ENCODE measurements around the gene PRDM16.
A peak's percentile ranks its signal among the peaks of the same experiment; 100 is the strongest.

Gene PRDM16

DNA sequence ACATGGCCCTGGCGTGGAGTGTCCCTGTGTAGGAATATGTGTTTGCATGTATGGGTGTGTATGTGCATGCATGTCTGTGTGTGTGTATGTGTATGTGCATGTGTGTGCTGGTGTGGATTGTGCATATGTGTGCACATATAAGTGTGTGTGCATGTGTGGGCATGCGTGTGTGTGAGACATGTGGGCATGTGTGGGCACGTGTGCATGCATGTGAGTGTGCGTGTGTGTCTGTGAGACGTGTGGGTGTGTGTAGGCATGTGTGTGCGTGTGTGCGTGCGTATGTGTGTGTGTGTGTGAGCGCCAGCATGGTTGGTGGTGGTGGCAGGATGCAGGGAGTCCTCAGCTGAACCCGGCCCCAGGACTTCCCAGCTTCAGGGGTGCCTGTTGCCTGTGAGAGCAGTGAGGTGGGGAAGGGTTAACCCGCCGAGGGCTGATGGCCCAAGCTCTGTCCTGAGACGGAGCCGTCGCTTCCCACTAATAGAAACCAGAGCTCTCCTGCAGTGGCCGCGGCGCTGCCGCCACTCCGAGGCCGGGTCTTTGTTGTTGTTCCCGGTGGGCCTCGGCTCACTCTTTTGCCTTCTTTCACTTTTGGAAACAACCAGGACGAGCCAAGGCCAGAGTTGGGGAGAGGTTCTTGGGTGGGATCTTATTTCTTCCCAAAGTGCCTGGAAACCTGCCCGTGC lies 241.9 kb downstream of the PRDM16 start:
- TF ChIP-seq EZH2 (optimal IDR thresholded peaks at IDR 0.05; ENCODE audit: low read depth, low read length) (no peak), EZH2phosphoT487 (IDR thresholded peaks at IDR 0.05; ENCODE audit: low read length) (no peak)
- TF ChIP-seq, protein P1, sequence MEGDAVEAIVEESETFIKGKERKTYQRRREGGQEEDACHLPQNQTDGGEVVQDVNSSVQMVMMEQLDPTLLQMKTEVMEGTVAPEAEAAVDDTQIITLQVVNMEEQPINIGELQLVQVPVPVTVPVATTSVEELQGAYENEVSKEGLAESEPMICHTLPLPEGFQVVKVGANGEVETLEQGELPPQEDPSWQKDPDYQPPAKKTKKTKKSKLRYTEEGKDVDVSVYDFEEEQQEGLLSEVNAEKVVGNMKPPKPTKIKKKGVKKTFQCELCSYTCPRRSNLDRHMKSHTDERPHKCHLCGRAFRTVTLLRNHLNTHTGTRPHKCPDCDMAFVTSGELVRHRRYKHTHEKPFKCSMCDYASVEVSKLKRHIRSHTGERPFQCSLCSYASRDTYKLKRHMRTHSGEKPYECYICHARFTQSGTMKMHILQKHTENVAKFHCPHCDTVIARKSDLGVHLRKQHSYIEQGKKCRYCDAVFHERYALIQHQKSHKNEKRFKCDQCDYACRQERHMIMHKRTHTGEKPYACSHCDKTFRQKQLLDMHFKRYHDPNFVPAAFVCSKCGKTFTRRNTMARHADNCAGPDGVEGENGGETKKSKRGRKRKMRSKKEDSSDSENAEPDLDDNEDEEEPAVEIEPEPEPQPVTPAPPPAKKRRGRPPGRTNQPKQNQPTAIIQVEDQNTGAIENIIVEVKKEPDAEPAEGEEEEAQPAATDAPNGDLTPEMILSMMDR (IDR thresholded peaks at IDR 0.05; ENCODE audit: low read length), result no peak
- H3K4me1 ChIP-seq (ENCODE audit: low read length), result 0 out of 2 replicates have a peak, but pooled peaks cover 4% of the 10 kb centered on the region

DNA sequence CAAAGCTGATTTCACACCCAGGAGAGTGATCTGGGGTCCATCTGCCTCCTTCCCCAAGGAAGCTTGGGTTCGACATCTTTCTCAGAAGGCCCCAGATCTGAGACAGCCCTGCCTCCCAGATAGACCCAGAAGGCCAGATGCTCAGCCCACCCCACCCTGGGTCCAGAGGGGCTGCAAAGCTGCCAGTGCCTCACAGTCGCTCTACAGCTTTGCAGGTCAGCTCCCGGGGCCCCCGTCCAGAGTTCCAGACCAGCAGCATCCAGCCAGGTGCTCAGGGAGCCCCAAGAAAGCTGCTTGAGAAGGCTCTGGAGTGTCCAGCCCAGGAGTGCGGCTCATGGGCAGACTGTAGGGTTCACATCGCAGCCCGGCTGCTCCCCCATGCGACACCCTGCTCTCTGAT lies 242.7 kb downstream of the PRDM16 start:
- no peak overlapping the region for H3K4me3 ChIP-seq (ENCODE audit: low read length)
- H2AFZ ChIP-seq (ENCODE audit: low read length), result no peak overlapping the region
- no peaks in the 10 kb centered on the region for H3K9me3 ChIP-seq (replicated peaks; ENCODE audit: insufficient read depth, low read length)
- no peaks in the 10 kb centered on the region for H4K20me1 ChIP-seq (ENCODE audit: insufficient read depth, low read length)
- peaks cover 95% of the 10 kb centered on the region for H3K27me3 ChIP-seq (replicated peaks; ENCODE audit: insufficient read depth, low read length)
- H3K9me2 ChIP-seq (replicated peaks; ENCODE audit: insufficient read depth, low read length), result no peaks in the 10 kb centered on the region
- no peak overlapping the region for H3K27ac ChIP-seq (ENCODE audit: low read length)
- H3K4me1 ChIP-seq (ENCODE audit: low read length), result 0 out of 2 replicates have a peak, but pooled peaks cover 4% of the 10 kb centered on the region
- no peak overlapping the region for H3K4me2 ChIP-seq (ENCODE audit: low read depth, low read length)
- no peaks in the 10 kb centered on the region for H3K79me2 ChIP-seq (ENCODE audit: low read length)
- TF ChIP-seq, protein P1 (IDR thresholded peaks at IDR 0.05; ENCODE audit: low read length), result no peak
- TF ChIP-seq EZH2 (optimal IDR thresholded peaks at IDR 0.05; ENCODE audit: low read depth, low read length) (no peak), EZH2phosphoT487 (IDR thresholded peaks at IDR 0.05; ENCODE audit: low read length) (no peak)
- H3K36me3 ChIP-seq (replicated peaks; ENCODE audit: insufficient read depth, low read length), result no peaks in the 10 kb centered on the region
- no peak for DNase-seq
- H3K9ac ChIP-seq (ENCODE audit: low read length), result no peak overlapping the region
- no peaks in the 10 kb centered on the region for H3F3A ChIP-seq (ENCODE audit: insufficient read depth, low read length)

More for the DNA sequence above, 241.9 kb downstream of the PRDM16 start:
- no peak for DNase-seq
- Histone ChIP-seq H3K4me3 (ENCODE audit: low read length) (no peak overlapping the region), H4K20me1 (ENCODE audit: insufficient read depth, low read length) (no peaks in the 10 kb centered on the region), H3K9me2 (replicated peaks; ENCODE audit: insufficient read depth, low read length) (no peaks in the 10 kb centered on the region), H3K4me2 (ENCODE audit: low read depth, low read length) (no peak overlapping the region), H3K27me3 (replicated peaks; ENCODE audit: insufficient read depth, low read length) (peaks cover 97% of the 10 kb centered on the region), H3F3A (ENCODE audit: insufficient read depth, low read length) (no peaks in the 10 kb centered on the region), H3K9ac (ENCODE audit: low read length) (no peak overlapping the region), H2AFZ (ENCODE audit: low read length) (no peak overlapping the region), H3K27ac (ENCODE audit: low read length) (no peak overlapping the region), H3K36me3 (replicated peaks; ENCODE audit: insufficient read depth, low read length) (no peaks in the 10 kb centered on the region), H3K9me3 (replicated peaks; ENCODE audit: insufficient read depth, low read length) (no peaks in the 10 kb centered on the region), H3K79me2 (ENCODE audit: low read length) (no peaks in the 10 kb centered on the region)

DNA sequence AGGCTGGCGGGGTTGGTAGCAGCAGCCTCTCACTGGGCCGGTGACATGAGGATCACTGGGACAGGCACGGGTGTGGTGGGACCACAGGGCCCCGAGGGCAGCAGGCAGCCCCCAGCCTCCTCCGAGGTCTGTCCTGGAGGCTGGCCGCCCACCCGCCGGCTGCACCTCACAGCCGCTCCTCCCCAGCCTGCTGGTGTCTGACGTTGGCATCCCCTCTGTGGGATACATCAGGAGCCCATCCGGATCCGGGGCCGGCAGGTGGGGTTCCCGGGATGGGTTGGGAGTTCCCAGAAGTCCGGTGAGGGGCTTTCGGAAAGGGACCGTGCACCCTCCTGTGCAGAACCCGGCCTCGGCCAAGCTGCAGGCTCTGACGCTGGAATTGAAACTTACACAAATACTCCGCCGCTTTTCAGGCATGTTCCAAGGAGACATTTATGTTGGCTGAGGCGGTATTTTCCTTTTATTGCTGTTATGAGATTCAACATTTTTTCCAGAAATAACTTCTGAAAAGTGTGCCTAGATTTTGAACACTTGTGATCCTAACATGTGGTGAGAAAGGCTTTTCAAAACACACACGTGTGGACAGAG lies 243.4 kb downstream of the PRDM16 start:
- H3K9ac ChIP-seq (ENCODE audit: low read length), result no peak overlapping the region
- H3K4me1 ChIP-seq (ENCODE audit: low read length), result no peaks in the 10 kb centered on the region
- no peaks in the 10 kb centered on the region for H3K9me3 ChIP-seq (replicated peaks; ENCODE audit: insufficient read depth, low read length)
- H3K27ac ChIP-seq (ENCODE audit: low read length), result no peak overlapping the region
- no peaks in the 10 kb centered on the region for H3K9me2 ChIP-seq (replicated peaks; ENCODE audit: insufficient read depth, low read length)
- no peak for DNase-seq
- H3K4me2 ChIP-seq (ENCODE audit: low read depth, low read length), result no peak overlapping the region
- no peaks in the 10 kb centered on the region for H4K20me1 ChIP-seq (ENCODE audit: insufficient read depth, low read length)
- TF ChIP-seq EZH2 (optimal IDR thresholded peaks at IDR 0.05; ENCODE audit: low read depth, low read length) (peak; percentile 33), EZH2phosphoT487 (IDR thresholded peaks at IDR 0.05; ENCODE audit: low read length) (no peak)
- H2AFZ ChIP-seq (ENCODE audit: low read length), result no peak overlapping the region
- H3K79me2 ChIP-seq (ENCODE audit: low read length), result no peaks in the 10 kb centered on the region
- H3K36me3 ChIP-seq (replicated peaks; ENCODE audit: insufficient read depth, low read length), result no peaks in the 10 kb centered on the region
- no peak overlapping the region for H3K4me3 ChIP-seq (ENCODE audit: low read length)
- H3K27me3 ChIP-seq (replicated peaks; ENCODE audit: insufficient read depth, low read length), result peaks cover 95% of the 10 kb centered on the region
- no peaks in the 10 kb centered on the region for H3F3A ChIP-seq (ENCODE audit: insufficient read depth, low read length)
